HG03432 (cell line): ENCODE results near the gene YTHDF1.

Source experiments
- ATAC-seq: cut with Tn5 transposase; IDR thresholded peaks from one replicate; pipeline ENCODE4 v1.9.1; 2021; ENCODE audit warnings: mild to moderate bottlenecking, moderate library complexity; ENCODE audit not compliant: unreplicated experiment

Gene YTHDF1

DNA sequence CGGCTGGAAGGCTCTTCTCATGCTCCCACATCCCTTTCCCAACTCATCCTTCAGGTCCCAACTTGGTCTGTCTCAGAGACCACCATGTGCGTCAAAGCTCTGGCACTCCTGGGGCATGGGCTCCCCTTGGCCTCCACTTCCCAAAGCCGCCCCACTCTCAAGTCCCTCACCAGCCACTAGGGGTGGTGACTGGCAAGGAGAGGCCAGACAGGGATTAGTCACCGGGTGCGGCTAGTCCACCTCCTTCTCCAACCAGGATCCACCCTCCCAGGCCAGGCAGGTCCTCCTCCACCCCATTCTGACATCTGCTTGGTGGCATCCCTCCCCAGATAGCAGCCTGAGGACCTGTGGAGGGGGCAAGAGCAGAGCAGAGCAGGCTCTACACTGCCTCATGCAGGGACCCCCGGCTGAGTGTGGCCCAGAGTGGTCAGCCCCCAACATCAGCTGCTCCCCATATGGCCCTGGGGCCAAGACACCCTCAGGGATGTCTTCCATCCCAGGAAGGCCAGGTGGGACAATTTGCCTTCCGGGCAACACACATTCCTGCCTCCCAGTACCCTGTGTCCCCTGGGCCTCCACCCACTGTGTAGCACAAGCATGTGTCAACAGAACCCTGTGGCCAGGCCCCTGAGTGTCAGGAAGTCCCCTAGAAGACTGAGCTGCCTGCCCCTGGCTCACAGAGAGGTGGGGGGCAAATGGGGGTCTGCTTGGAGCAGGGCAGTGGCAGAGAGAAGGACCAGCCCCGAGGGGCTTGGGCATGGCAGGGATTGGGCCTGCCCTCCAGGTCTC, 29.2 kb downstream of the YTHDF1 start:
- no peak for ATAC-seq

DNA sequence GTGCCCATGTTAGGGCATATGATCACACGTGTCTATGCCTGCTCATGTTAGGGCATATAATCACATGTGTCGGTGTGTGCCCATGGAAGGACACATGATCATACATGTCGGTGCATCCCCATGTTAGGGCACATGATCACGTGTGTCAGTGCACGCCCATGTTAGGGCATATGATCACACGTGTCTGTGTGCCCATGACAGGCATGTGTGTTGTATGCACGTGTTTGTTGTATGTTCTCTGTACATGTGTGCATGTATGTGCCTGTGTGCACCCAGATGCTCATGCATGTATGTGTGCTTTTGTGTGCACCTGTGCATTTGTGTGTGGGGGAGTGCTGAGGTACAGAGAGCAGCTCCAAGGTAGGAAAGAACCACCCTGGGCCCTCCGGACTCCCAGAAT, 29.8 kb downstream of the YTHDF1 start:
- ATAC-seq, result no peak

DNA sequence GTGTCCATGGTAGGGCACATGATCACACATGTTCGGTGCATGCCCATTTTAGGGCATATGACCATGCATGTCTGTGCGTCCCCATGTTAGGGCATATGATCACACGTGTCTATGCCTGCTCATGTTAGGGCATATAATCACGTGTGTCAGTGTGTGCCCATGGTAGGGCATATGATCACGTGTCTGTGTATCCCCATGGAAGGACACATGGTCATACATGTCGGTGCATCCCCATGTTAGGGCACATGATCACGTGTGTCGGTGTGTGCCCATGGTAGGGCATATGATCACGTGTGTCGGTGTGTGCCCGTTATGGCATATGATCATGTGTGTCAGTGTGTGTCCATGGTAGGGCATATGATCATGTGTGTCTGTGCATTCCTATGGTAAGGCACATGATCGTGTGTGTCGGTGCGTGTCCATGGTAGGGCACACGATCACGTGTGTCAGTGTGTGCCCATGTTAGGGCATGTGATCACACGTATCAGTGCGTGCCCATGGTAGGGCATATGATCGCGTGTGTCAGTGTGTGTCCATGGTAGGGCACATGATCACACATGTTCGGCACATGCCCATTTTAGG, 30.6 kb downstream of the YTHDF1 start:
- no peak for ATAC-seq

DNA sequence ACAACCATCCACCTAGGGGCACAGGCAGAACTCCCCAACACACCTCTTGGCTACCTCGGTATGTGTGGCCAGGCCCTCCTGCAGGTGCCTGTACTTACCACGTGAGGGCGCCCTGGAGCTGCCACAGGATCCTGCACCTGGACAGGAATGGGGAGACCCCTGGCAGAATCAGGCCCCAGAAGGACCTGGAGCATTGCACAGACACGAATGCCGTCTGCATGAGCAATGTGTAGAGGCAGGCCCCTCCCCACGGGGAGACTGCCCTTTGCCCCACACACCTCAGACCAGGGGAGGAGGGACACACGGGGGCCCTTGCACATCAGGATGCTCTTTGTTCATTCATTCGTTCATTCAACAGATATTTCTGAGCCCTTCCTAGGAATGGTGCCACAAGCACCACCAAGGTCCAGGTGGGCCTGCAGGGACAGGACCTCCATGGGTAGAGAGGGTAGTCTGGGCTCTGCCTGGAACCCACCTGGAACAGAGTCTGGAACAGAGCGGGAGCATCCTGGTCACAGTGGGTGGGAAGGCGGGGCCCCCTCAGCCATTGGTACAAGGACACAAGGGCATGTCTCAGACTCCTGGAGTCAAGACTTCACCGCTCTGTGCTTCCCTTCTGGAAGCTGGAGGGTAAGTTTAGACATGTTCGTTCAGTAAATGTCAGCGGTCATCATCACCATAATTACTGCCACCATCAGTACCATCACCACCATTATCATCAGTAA, 32.3 kb downstream of the YTHDF1 start:
- no peak for ATAC-seq

DNA sequence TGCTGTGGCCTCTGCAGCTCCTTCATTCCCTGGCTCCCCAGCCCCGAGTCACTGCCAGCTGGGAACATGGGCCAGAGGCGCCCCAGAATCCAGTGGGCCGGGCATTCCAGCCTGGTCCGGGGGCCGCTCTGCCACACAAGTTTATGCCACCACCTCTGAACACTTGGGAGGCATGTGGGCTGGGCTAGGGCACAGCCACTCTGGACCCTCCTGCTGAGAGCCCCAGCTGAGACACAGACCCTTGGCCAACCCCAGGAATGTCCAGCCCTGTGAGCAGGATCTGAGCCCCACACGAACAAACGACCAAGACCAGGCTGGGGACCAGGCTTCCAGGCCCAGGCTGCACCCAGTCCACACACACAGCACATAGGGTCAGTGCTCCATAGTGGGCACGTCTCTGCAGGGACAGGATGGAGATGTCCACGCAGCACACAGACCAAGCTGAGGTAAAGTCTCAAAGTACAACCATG, 33.0 kb downstream of the YTHDF1 start:
- ATAC-seq, result no peak

DNA sequence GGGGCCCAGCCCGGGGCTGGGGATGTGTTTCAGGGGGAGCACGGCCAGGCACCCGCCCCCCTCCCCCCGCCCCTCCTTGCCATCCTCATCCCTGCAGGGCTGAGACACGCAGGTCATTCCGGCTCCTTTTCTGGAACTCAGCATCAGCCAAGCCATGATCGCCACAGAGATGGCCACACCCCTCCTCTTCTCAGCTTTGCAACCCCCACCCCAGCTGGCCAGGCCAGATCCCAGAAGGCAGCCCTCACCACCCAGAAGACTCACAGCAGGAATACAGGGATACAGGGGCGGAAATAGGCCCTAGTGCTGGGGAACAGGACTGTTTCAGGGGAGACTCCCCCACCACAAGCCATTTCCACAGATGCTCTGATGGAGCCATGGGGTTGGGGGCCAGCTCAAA, 33.5 kb downstream of the YTHDF1 start:
- ATAC-seq, result no peak

DNA sequence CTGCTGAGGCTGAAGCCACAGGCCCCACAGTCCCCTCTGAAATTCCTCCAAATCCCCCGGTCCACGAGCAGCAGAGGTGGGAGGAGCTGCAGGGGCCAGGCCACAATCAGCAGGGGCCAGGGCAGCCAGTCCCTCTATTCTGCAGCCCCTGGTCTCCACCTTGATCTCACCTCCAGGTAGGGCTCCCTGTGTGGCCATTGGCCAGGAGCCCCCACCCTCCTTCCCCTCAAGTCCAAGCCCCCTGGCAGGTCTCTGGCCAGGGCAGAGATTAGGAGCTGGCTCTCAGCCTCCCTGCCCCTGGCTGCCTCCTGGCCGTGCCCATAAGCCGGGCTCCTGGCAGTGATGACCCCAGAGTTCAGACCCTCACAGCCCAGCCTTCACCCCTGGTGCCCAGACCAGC, 34.7 kb downstream of the YTHDF1 start:
- ATAC-seq, result no peak

DNA sequence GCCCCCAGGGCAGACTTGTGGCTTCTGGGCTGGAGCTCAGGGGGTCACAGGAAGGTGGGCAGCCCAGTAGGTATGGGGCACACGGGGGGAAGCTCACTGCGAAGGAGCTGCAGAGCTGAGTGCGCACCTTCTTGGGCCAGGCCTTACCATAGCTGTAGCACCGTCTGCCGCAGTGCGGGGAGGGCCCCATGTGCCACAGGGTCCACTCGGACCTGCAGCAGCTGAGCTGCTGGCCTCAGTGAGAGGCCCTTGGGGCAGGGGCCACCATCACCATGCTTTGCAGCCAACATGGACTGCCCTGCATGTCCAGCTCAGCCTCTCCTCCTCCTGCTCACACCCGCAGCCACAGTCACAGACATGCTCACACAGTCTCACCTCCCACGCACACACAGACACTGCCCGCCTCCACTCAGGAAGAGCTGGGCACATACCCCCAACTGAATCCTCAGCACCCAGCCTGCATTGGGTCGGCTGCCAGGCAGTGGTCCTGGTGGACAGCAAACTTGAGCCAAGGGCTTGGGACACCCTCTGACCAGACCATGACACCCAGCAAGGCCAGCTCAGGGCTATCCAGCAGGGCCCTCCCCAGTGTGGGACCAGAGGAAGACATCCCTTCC, 35.3 kb downstream of the YTHDF1 start:
- ATAC-seq, result no peak

DNA sequence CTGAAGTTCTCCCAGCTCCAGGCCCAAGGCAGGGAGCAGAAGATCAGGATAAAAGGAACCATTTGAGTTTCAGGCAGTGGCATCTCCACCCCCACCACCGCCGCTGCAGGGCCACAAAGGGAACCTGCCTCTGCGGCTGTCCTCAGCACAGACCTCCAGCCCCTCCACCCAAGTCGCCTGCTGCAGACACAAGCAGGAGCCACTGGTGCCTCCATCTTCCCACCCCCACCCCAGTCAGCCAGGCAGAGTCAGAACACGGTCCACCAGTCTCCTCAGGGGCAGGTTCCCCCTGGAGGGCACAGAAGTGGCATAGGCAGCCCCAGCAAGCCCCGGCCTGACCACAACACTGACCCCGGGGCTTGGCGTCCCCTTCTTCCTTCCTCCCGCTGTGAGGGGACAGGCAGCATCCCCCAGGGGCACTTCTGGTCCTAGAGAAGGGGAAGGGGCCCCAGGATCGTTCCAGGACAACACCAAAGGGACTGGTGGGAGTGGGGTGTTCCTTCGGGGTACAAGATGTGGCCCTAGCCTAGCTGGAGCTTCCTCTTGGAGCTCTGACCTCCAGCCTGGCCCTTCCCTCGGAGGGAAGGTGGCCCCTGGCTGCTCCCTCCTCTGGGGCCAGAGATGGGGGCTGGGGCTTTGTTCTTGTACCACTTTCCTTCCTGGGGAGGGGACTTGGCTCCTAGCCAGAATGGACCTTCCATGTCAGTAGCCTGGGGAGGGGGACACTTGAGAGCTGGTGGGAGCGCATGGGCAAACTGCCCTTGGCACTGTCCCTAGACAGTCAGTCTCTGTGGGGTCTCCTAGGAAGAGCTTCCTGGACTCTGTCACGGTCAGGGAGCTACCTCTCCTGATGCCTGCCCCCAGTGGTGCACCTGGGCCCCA, 36.0 kb downstream of the YTHDF1 start:
- ATAC-seq, result no peak

DNA sequence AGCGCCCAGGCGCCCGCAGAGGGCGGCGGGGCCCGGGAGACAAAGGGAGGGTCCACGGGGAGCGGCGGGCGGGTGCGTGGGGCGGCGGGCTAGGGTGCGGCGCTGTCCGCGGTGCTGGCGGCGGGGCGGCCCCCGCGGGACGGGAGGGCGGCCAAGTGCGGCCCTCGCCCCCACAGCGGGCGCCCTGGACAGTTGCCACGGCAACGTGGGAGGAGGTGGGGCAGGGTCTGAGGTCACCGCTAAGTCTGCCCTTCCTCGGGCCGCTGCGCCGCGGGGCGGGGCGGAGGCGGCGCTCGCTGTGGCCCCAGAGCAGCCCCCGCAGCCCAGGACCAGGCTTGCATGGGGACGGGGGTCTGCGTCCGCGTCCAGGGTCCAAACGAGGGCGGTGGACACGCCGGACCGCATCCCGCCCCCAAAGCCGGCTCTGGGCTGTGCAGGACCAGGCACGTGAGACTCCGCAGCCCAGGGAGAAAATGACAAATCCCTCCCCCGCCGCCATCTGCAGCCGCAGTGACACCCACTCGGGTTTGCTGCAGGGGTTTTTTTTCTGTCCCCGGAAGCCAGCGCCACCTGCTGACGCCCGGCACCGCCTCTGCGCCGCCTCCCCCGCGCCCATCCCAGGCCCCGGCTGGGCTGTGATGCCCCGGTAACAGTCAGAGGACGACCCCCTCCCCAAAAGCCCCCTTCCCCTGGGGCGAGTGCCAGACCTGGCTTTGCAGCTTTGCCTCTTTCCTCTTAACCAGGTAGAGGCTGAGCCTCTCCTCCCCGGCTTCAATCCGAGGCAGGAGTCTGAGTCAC, 36.8 kb downstream of the YTHDF1 start:
- peak; percentile 45 for ATAC-seq

DNA sequence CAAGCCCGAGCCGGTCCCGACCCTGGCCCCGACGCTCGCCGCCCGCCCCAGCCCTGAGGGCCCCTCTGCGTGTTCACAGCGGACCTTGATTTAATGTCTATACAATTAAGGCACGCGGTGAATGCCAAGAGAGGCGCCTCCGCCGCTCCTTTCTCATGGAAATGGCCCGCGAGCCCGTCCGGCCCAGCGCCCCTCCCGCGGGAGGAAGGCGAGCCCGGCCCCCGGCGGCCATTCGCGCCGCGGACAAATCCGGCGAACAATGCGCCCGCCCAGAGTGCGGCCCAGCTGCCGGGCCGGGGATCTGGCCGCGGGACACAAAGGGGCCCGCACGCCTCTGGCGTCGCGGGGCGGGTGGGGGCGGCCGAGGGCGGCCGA, 37.5 kb downstream of the YTHDF1 start:
- ATAC-seq, result no peak

DNA sequence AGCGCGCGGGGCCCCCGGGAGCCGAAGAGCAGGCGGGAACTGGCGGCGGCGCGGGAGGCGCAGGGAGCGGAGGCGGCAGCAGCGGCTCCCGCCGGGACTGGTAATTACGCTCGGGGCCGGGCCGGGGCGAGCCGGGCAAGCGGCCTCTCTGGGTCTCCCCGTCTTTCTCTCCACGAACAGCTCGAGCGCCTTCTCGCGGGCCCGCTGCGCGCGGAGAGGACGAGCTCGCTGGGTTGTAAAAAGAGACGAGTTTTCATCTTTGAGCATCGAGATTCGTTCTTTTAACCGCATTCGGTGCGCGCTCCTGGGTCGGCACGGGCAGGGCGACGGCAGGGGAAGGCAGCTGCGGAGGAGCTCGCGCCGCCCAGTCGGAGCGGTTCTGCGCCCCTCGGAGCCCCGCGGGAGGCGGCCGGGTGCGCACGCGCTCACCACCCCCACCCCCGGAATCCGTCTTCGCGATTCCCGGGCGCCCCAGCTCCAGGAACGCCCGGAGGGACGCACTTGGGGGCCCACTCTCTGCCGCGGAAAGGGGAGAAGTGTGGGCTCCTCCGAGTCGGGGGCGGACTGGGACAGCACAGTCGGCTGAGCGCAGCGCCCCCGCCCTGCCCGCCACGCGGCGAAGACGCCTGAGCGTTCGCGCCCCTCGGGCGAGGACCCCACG, 38.0 kb downstream of the YTHDF1 start:
- no peak for ATAC-seq

DNA sequence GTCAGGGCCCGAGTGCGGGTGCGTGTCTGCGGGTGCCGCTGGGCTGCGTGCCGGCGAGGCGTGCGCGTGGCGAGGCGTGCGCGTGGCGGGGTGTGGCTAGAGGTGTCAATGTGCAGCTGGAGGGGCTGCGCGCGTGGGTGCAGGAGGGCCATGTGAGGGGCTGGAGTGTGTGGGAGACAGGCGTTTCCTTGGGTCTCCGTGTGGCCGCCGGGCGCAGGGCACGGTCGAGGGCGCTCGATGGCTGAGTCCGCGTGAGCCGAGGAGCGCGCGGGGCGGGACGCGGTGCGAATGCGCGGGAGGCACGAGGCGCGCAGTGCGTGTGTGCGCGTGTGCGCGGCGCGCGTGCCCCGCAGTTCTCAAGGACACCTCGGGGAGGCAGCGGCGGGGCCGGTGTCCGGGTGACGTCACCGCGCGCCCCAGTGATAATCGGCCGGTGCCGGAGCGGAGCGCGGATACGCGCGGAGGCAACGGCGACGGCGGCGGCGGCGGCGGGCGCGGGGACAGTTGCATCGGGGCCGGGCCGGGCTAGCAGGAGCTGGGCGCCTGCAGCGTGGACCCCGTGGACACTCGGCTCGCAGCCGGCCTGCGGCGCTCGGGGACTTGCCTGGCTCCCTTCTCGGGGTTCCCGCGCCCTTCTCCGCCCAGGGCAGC, 38.7 kb downstream of the YTHDF1 start:
- ATAC-seq, result no peak

DNA sequence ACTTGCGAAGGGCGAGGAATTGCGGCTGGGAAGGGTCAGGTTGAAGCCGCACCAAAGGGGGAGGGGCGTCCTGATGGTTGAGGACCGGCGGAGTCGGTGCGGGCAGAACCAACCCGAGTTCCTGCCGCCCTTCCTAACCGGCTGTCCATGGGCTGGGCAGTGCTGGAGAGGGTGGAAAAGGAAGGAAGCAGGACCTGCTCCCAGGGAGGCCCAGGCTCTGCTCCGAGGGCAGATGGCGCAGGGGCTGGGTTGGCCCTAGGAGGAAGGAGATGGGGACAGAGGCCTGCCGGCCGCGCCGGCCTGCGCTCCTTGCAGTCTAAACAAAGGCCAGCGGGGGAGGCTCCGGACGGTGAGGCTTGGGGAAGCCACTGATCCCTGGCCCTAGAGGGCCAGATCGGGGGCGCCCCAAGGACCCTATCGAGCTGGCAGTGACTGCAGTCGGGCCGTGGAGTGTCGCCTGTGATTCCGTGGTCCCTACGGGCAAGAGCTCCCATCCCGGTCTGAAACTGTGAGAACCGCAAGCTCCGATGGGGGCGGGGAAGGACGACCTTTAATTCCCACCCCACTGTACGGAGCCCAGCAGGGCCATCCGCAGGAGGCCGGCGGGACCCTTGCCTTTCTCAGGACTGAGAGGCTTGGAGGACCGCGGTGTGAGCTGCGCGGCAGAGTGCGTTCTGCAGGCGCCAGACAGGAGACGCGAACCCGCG, 39.4 kb downstream of the YTHDF1 start:
- ATAC-seq, result no peak

DNA sequence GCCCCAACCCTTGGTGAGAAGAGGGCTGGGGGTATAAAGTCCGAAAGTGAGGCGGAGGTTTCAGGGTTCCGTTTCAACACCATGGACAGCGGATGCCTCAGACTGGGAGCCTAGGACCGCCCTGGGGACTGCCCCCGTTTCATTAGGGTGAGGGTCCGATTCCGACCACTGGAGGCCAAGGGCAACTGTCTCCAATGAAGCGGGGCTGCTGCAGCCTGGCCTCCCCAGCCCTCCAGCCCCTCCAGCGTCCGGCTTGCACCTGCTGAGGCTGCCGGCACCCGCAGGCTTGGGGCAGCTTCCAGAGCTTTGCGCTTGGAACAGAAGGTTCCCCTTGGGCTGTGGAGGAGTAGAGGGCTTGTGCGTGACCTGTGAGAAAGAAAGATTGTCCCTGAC, 39.9 kb downstream of the YTHDF1 start:
- ATAC-seq, result no peak

DNA sequence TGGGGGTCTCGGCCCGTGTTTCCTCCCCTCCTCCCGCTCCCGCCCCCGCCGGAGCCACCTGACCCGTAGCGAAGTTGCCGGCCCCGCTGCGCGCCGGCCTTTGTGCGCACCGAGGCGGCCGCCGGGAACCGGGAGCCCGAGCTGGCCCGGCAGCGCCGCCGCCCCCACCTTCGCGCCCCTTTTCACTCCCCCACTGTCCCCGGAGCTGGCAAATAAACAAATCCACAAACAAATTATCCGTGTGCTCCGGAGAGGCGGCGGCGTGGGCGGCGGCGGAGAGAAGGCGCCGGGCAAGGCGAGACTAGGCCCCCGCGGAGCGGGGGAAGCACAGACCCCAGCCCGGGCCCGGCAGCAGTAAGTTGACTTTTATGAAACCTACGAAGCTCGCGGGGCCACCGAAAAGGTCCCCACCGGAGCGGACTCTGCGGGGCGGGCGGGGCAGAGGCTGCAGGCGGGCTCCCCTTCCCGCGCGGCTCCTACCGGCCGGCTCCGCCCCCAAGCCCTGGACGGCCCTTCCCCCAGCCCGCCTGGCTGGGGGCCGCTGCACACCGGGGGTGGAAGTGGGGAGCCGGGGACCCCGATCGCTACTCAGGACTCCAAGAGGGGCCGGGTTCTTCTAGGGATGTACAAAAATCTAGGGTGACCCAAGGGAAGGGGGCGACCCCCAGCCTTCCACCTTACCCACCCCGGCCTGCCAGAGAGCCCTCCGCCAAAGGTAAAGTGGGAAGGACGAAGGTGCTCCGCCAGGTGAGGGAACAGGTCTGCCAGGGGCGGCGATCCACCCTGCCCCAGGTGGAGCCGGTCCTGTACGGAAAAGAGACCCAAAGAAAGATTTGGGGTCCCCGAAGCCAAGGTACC, 40.7 kb downstream of the YTHDF1 start:
- ATAC-seq, result no peak

DNA sequence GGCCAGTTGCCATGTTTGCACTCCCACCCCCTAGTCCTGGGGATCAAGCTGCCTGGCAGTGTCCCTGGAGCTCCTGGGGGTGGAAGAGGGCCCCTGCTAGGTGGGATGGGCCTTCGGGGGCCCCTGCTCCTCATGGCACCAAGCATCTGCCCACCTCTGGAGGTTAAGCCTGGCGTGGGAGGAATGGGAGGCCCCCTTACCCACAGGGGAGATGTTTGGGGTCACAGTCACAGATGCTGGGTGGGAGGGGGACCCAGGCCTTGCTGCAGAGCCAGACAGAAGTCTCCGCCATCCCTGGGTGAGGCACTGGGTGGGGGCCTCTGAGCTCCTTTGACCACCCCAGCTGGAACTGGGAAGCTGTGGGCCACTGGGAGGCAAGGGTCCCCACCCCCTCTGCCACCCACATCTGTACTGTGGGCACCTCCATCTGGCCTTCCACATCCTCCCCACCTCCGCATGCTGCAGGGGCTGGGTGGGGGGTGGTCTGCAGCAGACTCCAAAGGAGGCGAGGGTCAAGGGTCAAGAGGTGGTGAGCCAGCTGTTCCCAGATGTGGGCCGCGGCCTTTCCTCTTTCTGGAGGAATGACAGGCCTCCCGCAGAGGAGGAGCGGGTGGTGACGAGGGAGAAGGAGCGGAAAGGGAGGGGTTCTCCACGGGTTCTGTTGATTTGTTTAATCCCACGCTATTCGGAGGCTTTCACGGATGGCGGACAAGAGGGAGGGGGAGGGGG, 41.5 kb downstream of the YTHDF1 start:
- no peak for ATAC-seq
